Testis (tissue), 3 donors: ENCODE measurements around the gene CFAP54. TPM values are rescaled to one million over a fixed set of nuclear protein-coding genes. Genes with fewer than 3 reads are reported as not detected.

Experiments
- DNase-seq: peaks from one replicate; pipeline ENCODE4 v3.0.0-alpha.2; 2019
- H3K27ac ChIP-seq, 2 donors: fragments of 200-600 bp; sonication (generic); one replicate each; pipeline ENCODE4 v1.5.1; 2019
- H3K27me3 ChIP-seq: fragments of 200-600 bp; sonication (generic); one replicate; pipeline ENCODE4 v1.5.1; 2019
- H3K36me3 ChIP-seq: fragments of 200-600 bp; sonication (generic); one replicate; pipeline ENCODE4 v1.5.1; 2017; ENCODE audit warnings: low read depth; ENCODE audit errors: missing control alignments
- H3K4me1 ChIP-seq: fragments of 200-600 bp; sonication (generic); one replicate; pipeline ENCODE4 v1.5.1; 2019
- H3K4me3 ChIP-seq, 2 donors: fragments of 200-600 bp; sonication (generic); one replicate each; pipeline ENCODE4 v1.5.1; 2017 to 2019
- H3K9me3 ChIP-seq: fragments of 200-600 bp; sonication (generic); one replicate; pipeline ENCODE4 v1.5.1; 2017
- CTCF ChIP-seq, 3 experiments: fragments of 450-650 bp in 2 of 3; fragments of 200-600 bp in 1 of 3; sonication (generic) in 1 of 3; IDR thresholded peaks; one replicate each; pipeline ENCODE4 v1.5.1; 2016 to 2019; ENCODE audit warnings: antibody characterized with exemption in 3 of 3, mild to moderate bottlenecking in 2 of 3, moderate library complexity in 1 of 3
- POLR2A ChIP-seq: fragments of 450-650 bp; IDR thresholded peaks from one replicate; pipeline ENCODE4 v1.6.1; 2017; ENCODE audit warnings: antibody characterized with exemption, mild to moderate bottlenecking, moderate library complexity
- WGBS, 2 donors: methylation state at CpG; one replicate each; pipeline ENCODE4 v1.1.5; 2018; 5-methylcytosine and 5-hydroxymethylcytosine counted together
- intact Hi-C: fragments of 100-400 bp; cut with DNase I; formaldehyde crosslinking; loops from one replicate; pipeline ENCODE4 v1.15.1; 2023; ENCODE audit warnings: low total_unique reads
- polyA plus RNA-seq: library from polyadenylated mRNA; stranded (reverse); fragments of 350-450 nt; fragmentation: Illumina TruSeq; extraction: RNeasy Lipid Tissue Mini Kit (QIAGEN cat#74804); gene quantifications from one replicate; pipeline ENCODE4 v1.2.3, GENCODE V29; 2014; ENCODE audit warnings: low read depth, low replicate concordance; ENCODE audit not compliant: insufficient read depth
- total RNA-seq, 2 donors: library from RNA; depleted of rRNA; stranded (reverse); fragments of >200 nt; gene quantifications; one replicate each; pipeline ENCODE4 v1.2.3, GENCODE V29; 2016

CFAP54 gene
- total and polyA plus RNA-seq, 3 donors from 2014 or later: 8.4 to 36.9 (median 14.4) TPM

GRCh38 chr12:96902076-96902475, 412.7 kb downstream of the CFAP54 start:
- TF ChIP-seq POLR2A (no peak), CTCF (IDR thresholded peaks at IDR 0.05) (no peak)
- WGBS, 2 donors: 81 to 82% methylated on average over 4 of the region's 4 CpGs
- Histone ChIP-seq H3K4me1 (no peaks in the 10 kb centered on the region), H3K36me3 (no peaks in the 10 kb centered on the region), H3K4me3 (no peak overlapping the region), H3K9me3 (no peaks in the 10 kb centered on the region), H3K27me3 (no peaks in the 10 kb centered on the region), H3K27ac (no peak overlapping the region)
- no peak for DNase-seq
- intact Hi-C loops: no loop called here

DNA sequence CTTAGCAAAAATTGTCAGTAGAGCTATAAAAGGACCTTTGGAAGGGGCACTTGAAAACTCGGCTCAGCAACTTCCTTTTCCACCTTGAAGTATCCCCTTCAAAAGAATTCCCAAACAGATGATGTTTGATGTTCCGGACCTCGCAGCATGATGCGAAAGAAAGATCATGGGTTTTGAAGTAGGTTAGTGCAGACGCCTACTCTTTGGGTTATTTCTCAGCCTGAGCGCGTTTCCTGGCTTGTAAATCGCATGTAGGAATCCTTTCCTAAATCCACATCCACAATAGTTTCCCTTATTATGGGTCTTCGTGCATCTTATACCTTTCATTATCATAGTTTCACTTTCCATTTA, 417.1 kb downstream of the CFAP54 start:
- H3K4me1 ChIP-seq: no peaks in the 10 kb centered on the region
- H3K27ac ChIP-seq: peak overlapping the region; percentile 78 to 83
- intact Hi-C loops: no loop called here
- no peak for DNase-seq
- TF ChIP-seq POLR2A (no peak), CTCF (IDR thresholded peaks at IDR 0.05) (no peak)
- H3K36me3 ChIP-seq: no peaks in the 10 kb centered on the region
- peak overlapping the region; percentile 79 to 85 for H3K4me3 ChIP-seq
- H3K9me3 ChIP-seq: no peaks in the 10 kb centered on the region
- no peaks in the 10 kb centered on the region for H3K27me3 ChIP-seq
- WGBS, 2 donors: 8 to 31% methylated on average over 9 of the region's 9 CpGs

- Histone ChIP-seq H3K27ac (peak within 1 kb of the TSS; percentile 78 to 83), H3K4me3 (peak within 1 kb of the TSS; percentile 79 to 85), H3K36me3 (no peaks in the 10 kb centered on the region), H3K9me3 (no peaks in the 10 kb centered on the region), H3K27me3 (no peaks in the 10 kb centered on the region), H3K4me1 (no peaks in the 10 kb centered on the region)
- intact Hi-C loops: no loop called here
- DNase-seq: peak; percentile 91
- 0 to 2% methylated on average over 21 to 28 of the region's 68 CpGs for WGBS, 2 donors
- TF ChIP-seq CTCF (IDR thresholded peaks at IDR 0.05) (no peak), POLR2A (no peak)
Measured at GRCh38 chr12:96906849-96907670, 417.7 kb downstream of the CFAP54 start, which contains the start of gene NEDD1. TSS of gene NEDD1 (plus strand) at chr12:96907257. CDS start at chr12:96909760, 2,503 bp downstream.

DNA sequence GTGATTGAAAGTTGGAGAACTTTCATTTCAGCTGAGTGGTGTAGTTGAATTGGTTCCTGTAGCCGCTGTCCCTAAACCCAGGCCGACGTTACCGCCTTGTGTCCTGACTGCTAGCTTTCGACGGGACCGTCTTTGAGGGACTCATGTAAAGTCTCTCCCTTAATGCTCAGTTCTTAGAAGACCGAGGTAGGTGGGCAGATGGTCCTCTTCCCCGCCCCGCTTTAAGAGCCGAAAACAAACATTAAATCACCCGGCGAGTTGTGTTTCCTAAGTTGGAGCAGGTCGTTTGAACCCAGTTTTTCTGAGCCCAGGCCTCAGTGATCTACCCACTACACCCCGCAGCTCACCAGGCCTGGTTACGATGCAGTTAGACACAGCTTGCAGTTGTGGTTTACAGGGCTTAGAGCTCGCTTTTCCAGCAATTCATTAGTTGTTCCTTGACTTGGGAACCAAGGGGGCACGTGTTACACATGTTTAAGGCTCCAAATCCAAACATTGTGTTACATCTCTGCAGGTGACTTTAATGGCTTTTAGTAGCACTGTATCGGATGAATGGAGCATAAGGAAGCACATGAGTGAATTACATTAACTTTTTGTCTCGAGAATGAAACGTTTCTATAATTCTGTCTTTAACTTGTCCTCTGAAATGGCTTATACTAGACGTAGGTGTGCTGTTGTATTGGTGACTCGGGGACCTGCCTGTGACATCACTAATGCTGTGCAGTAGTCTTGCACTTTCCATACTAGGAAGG, 418.5 kb downstream of the CFAP54 start:
- Histone ChIP-seq H3K4me3 (peak overlapping the region; percentile 79 to 85), H3K27ac (peak overlapping the region; percentile 78 to 83), H3K36me3 (no peaks in the 10 kb centered on the region), H3K9me3 (no peaks in the 10 kb centered on the region), H3K27me3 (no peaks in the 10 kb centered on the region), H3K4me1 (no peaks in the 10 kb centered on the region)
- WGBS, 2 donors: 7 to 11% methylated on average over 22 to 23 of the region's 23 CpGs
- TF ChIP-seq CTCF (IDR thresholded peaks at IDR 0.05) (no peak), POLR2A (no peak)
- DNase-seq: peak; percentile 29
- intact Hi-C loops: no loop called here
